ENCODE measurements around the gene RIPOR1.

Gene RIPOR1

GRCh38 chr16:67579686-67580085 is 51.1 kb downstream of the RIPOR1 start:
- DNase-seq (ENCODE audit: low read depth): no peak
- no peak for TF ChIP-seq CTCF (conservative IDR thresholded peaks at IDR 0.05; ENCODE audit: low read depth, low read length)
- no peak overlapping the region for H3K4me3 ChIP-seq (ENCODE audit: low read length)

GRCh38 chr16:67580202-67580601 is 51.6 kb downstream of the RIPOR1 start:
- DNase-seq (ENCODE audit: low read depth): no peak
- H3K4me3 ChIP-seq (ENCODE audit: low read length): no peak overlapping the region
- TF ChIP-seq CTCF (conservative IDR thresholded peaks at IDR 0.05; ENCODE audit: low read depth, low read length): no peak

- no peak for TF ChIP-seq CTCF (conservative IDR thresholded peaks at IDR 0.05; ENCODE audit: low read depth, low read length)
- H3K4me3 ChIP-seq (ENCODE audit: low read length): no peak overlapping the region
- DNase-seq (ENCODE audit: low read depth): no peak
Observed at GRCh38 chr16:67593288-67593687, 64.7 kb downstream of the RIPOR1 start.

GRCh38 chr16:67593701-67594100 is 65.1 kb downstream of the RIPOR1 start:
- DNase-seq (ENCODE audit: low read depth): no peak
- no peak for TF ChIP-seq CTCF (conservative IDR thresholded peaks at IDR 0.05; ENCODE audit: low read depth, low read length)
- H3K4me3 ChIP-seq (ENCODE audit: low read length): no peak overlapping the region

GRCh38 chr16:67594256-67594915 is 65.8 kb downstream of the RIPOR1 start:
- H3K4me3 ChIP-seq (ENCODE audit: low read length): no peak overlapping the region
- no peak for DNase-seq (ENCODE audit: low read depth)
- TF ChIP-seq CTCF (conservative IDR thresholded peaks at IDR 0.05; ENCODE audit: low read depth, low read length): no peak

GRCh38 chr16:67594956-67595355 is 66.3 kb downstream of the RIPOR1 start:
- DNase-seq (ENCODE audit: low read depth): no peak
- TF ChIP-seq CTCF (conservative IDR thresholded peaks at IDR 0.05; ENCODE audit: low read depth, low read length): no peak
- no peak overlapping the region for H3K4me3 ChIP-seq (ENCODE audit: low read length)
